Heart right ventricle (tissue), 16 donors: Measurements from ENCODE around the gene LILRA2. TPM values are rescaled to one million over a fixed set of nuclear protein-coding genes. Genes with fewer than 3 reads are reported as not detected.
"Not testable (repeated sequence)": the region's sequence is repeated elsewhere in the genome, so short reads cannot be mapped to it uniquely, and the experiment has no call there.

Experiments used
- ATAC-seq, 8 donors: fragments of 200-7000 bp; cut with Tn5 transposase; one replicate each; pipeline ENCODE4 v1.9.1; 2020; ENCODE audit warnings: mild to moderate bottlenecking in 8 of 8, moderate library complexity in 8 of 8, moderate number of reproducible peaks in 1 of 8
- DNase-seq, 2 donors: peaks; one replicate each; pipeline ENCODE4 v3.0.0-alpha.2; 2020
- H3K27ac ChIP-seq, 10 donors: fragments of 200-600 bp; sonication (generic) in 2 of 10; one replicate each; pipeline versions ENCODE4 v1.5.0 to v1.8.0; 2020 to 2022; ENCODE audit warnings: mild to moderate bottlenecking in 3 of 10
- H3K27me3 ChIP-seq, 7 donors: fragments of 200-600 bp; one replicate each; pipeline ENCODE4 v1.8.0; 2021 to 2022; ENCODE audit warnings: mild to moderate bottlenecking in 2 of 7
- H3K36me3 ChIP-seq, 9 donors: fragments of 200-600 bp; sonication (generic) in 1 of 9; one replicate each; pipeline versions ENCODE4 v1.5.0 to v1.8.0; 2020 to 2022; ENCODE audit warnings: mild to moderate bottlenecking in 2 of 9
- H3K4me1 ChIP-seq, 9 donors: fragments of 200-600 bp; sonication (generic) in 1 of 9; one replicate each; pipeline versions ENCODE4 v1.5.0 to v1.8.0; 2020 to 2022; ENCODE audit warnings: mild to moderate bottlenecking in 4 of 9
- H3K4me3 ChIP-seq, 10 donors: fragments of 200-600 bp; sonication (generic) in 2 of 10; one replicate each; pipeline versions ENCODE4 v1.5.0 to v1.8.0; 2020 to 2022; ENCODE audit warnings: mild to moderate bottlenecking in 7 of 10, moderate library complexity in 2 of 10
- H3K9me3 ChIP-seq, 11 donors: fragments of 200-600 bp in 10 of 11; sonication (generic) in 2 of 11; one replicate each; pipeline versions ENCODE4 v1.5.0 to v1.8.0; 2013 to 2022; ENCODE audit warnings: mild to moderate bottlenecking in 2 of 11, control low read depth in 1 of 11, moderate library complexity in 1 of 11
- CTCF ChIP-seq, 9 donors: fragments of 200-600 bp; sonication (generic) in 2 of 9; IDR thresholded peaks; one replicate each; pipeline versions ENCODE4 v1.5.0 to v1.8.0; 2021 to 2022; ENCODE audit warnings: antibody characterized with exemption in 9 of 9, mild to moderate bottlenecking in 5 of 9, moderate library complexity in 1 of 9
- WGBS, 2 donors: extraction: QIAGEN DNeasy Blood & Tissue Kit; methylation state at CpG; one replicate each; pipeline ENCODE4 v1.1.7; 2013; ENCODE audit warnings: inconsistent platforms in 1 of 2; 5-methylcytosine and 5-hydroxymethylcytosine counted together
- intact Hi-C, 10 donors: fragments of 100-400 bp; cut with DNase I; formaldehyde crosslinking; loops; one replicate each; pipeline versions ENCODE4 v1.11.1 to v1.14.2; 2022
- polyA plus RNA-seq, 2 donors: library from polyadenylated mRNA; stranded (reverse); fragments of 200-250 nt; gene quantifications; one replicate each; pipeline ENCODE4 v1.2.3, GENCODE V29; 2013
- total RNA-seq, 10 donors: library from RNA; stranded (reverse); fragmentation: NEBNext Ultra II Directional in 3 of 10; extraction: Animal tissue kit (Norgen Biotek cat#: 25700) in 3 of 10; gene quantifications; one replicate each; pipeline versions ENCODE4 v1.2.1 to v1.2.4, GENCODE V29; 2021 to 2023
- donor health status: Arrhythmogenic right ventricular cardiomyopathy.
- donor health status: ischemic (EF 13 %, LVEDD 7.1; RV severe dilation, severe dysfunction).
- donor health status: healthy with polysubstance abuse.
- donor health status: DM: no; HTN: yes; CAD: no.
- donor health status: DM: no; HTN: no; CAD: no.
- donor health status: ischemic (EF 25% LVEDD 6.9; RV normal size, moderate dysfunction).
- donor health status: ischemic (EF 25% LVEDD 5.7; RV mildly dilated, moderate dysfunction).
- donor health status: healthy.
- donor health status: DM: yes; HTN: yes; CAD: no.
- donor health status: Ischemic cardiomyopathy.
- donor health status: ischemic (EF 35%, LVEDD 5.7; RV mildly dilated, moderate dysfunction).
- donor health status: nonischemic (EF 11% LVEDD 7.7; RV severe dilation, severe dysfunction).
- donor health status: DM: yes; HTN: yes; CAD: no.
- donor health status: PGD.
- donor health status: ischemic (EF 29% LVEDD 5.4; RV normal size, mild dysfunction).
- donor health status: nonischemic (EF 23%, LVEDD 6.1; RV moderate dilation, normal function).

LILRA2 gene
- total and polyA plus RNA-seq, 12 donors, result 0.22 to 3.3 (median 0.97) TPM

- intact Hi-C loops, result no loop called here
- H3K4me1 ChIP-seq, result peaks cover 0 to 4% (median 0%) of the 10 kb centered on the region in 9 donors
- peaks cover 0 to 13% (median 0%) of the 10 kb centered on the region in 11 donors for H3K9me3 ChIP-seq
- H3K27ac ChIP-seq, result no peak overlapping the region
- no peaks in the 10 kb centered on the region for H3K36me3 ChIP-seq
- ATAC-seq (no peak), DNase-seq (no peak)
- TF ChIP-seq CTCF (IDR thresholded peaks at IDR 0.05), result no peak
- 76 to 79% methylated on average over 8 of the region's 8 CpGs for WGBS, 2 donors
- no peak overlapping the region for H3K4me3 ChIP-seq
- H3K27me3 ChIP-seq, result peaks cover 0 to 32% (median 8%) of the 10 kb centered on the region in 7 donors
Observed at GRCh38 chr19:54626757-54627156, 53.2 kb downstream of the LILRA2 start.

GRCh38 chr19:54627912-54628311 is 54.3 kb downstream of the LILRA2 start:
- not testable (repeated sequence) for H3K36me3 ChIP-seq, ATAC-seq
- peaks cover 0 to 32% (median 15%) of the 10 kb centered on the region in 7 donors for H3K27me3 ChIP-seq

GRCh38 chr19:54630262-54630661 is 56.7 kb downstream of the LILRA2 start, which contains the start of gene LILRB1:
TSS of gene LILRB1 (plus strand) at chr19:54630484. CDS start at chr19:54631074, 590 bp downstream.
- H3K4me3 ChIP-seq, result peak within 1 kb of the TSS in 6 of 10 donors; percentile 3 to 46 (median 17)
- 68 to 72% methylated on average over 9 of the region's 9 CpGs for WGBS, 2 donors
- peaks cover 0 to 47% (median 26%) of the 10 kb centered on the region in 7 donors for H3K27me3 ChIP-seq
- DNase-seq, intact Hi-C loops, H3K36me3 ChIP-seq, H3K4me1 ChIP-seq: not testable (repeated sequence)
- H3K9me3 ChIP-seq, result peaks cover 0 to 13% (median 0%) of the 10 kb centered on the region in 11 donors
- peak within 1 kb of the TSS in 2 of 10 donors; percentile 36 to 79 for H3K27ac ChIP-seq
- peak in 4 of 8 donors; percentile 26 to 38 (median 35) for ATAC-seq

More at GRCh38 chr19:54627912-54628311, 54.3 kb downstream of the LILRA2 start:
- DNase-seq, intact Hi-C loops, H3K27ac ChIP-seq, H3K4me1 ChIP-seq, H3K4me3 ChIP-seq: not testable (repeated sequence)
- peaks cover 0 to 13% (median 0%) of the 10 kb centered on the region in 11 donors for H3K9me3 ChIP-seq
- WGBS, 2 donors, result 56 to 57% methylated on average over 4 of the region's 4 CpGs

GRCh38 chr19:54630782-54631181 is 57.2 kb downstream of the LILRA2 start:
- peak overlapping the region in 2 of 10 donors; percentile 36 to 79 for H3K27ac ChIP-seq
- WGBS, 2 donors, result 40 to 52% methylated on average over 6 of the region's 6 CpGs
- peaks cover 0 to 13% (median 0%) of the 10 kb centered on the region in 11 donors for H3K9me3 ChIP-seq
- ATAC-seq, result peak in 5 of 8 donors; percentile 20 to 42 (median 32)
- intact Hi-C loops, result no loop called here
- H3K36me3 ChIP-seq, result no peaks in the 10 kb centered on the region
- TF ChIP-seq CTCF (IDR thresholded peaks at IDR 0.05), result no peak
- H3K27me3 ChIP-seq, result peaks cover 0 to 47% (median 28%) of the 10 kb centered on the region in 7 donors
- no peak for DNase-seq
- peak overlapping the region in 6 of 10 donors; percentile 3 to 46 (median 17) for H3K4me3 ChIP-seq
- H3K4me1 ChIP-seq, result peaks cover 0 to 4% (median 0%) of the 10 kb centered on the region in 9 donors

GRCh38 chr19:54631489-54632337 is 58.1 kb downstream of the LILRA2 start:
- intact Hi-C loops, result not testable (repeated sequence)

GRCh38 chr19:54632517-54632916 is 58.9 kb downstream of the LILRA2 start:
- ATAC-seq, H3K4me3 ChIP-seq, intact Hi-C loops: not testable (repeated sequence)

More at GRCh38 chr19:54631489-54632337, 58.1 kb downstream of the LILRA2 start:
- DNase-seq, H3K36me3 ChIP-seq, H3K4me1 ChIP-seq, H3K27ac ChIP-seq: not testable (repeated sequence)
- H3K9me3 ChIP-seq, result peaks cover 0 to 10% (median 0%) of the 10 kb centered on the region in 11 donors
- peak overlapping the region in 1 of 10 donors; percentile 46 for H3K4me3 ChIP-seq
- ATAC-seq, result peak in 2 of 8 donors; percentile 14 to 30
- peaks cover 0 to 45% (median 28%) of the 10 kb centered on the region in 7 donors for H3K27me3 ChIP-seq
- 67 to 71% methylated on average over 23 of the region's 23 CpGs for WGBS, 2 donors

More at GRCh38 chr19:54632517-54632916, 58.9 kb downstream of the LILRA2 start:
- peaks cover 0 to 40% (median 28%) of the 10 kb centered on the region in 7 donors for H3K27me3 ChIP-seq
- not testable (repeated sequence) for H3K9me3 ChIP-seq, H3K27ac ChIP-seq, DNase-seq, H3K4me1 ChIP-seq, H3K36me3 ChIP-seq
- 74 to 79% methylated on average over 15 to 16 of the region's 16 CpGs for WGBS, 2 donors
